PFSK-1 (cell line): ENCODE measurements around the gene CLDND1.

Experiments
- FOXP2 ChIP-seq: optimal IDR thresholded peaks from 2 replicates; pipeline ENCODE3; 2011; ENCODE audit warnings: borderline replicate concordance, control low read depth, inconsistent platforms; ENCODE audit not compliant: insufficient read depth; ENCODE audit errors: extremely low read length, extremely low read depth
- POLR2AphosphoS5 ChIP-seq: IDR thresholded peaks from 2 replicates; pipeline ENCODE4 v1.6.1; 2012; ENCODE audit warnings: low read depth, mild to moderate bottlenecking, control low read depth, low read length, moderate library complexity
- REST ChIP-seq, 2 experiments: IDR thresholded peaks; 2 replicates each; pipeline versions ENCODE4 v1.6.1 to v1.8.0; 2011 to 2012; ENCODE audit warnings: low read depth in 2 of 2, low read length in 2 of 2, control low read depth in 1 of 2, inconsistent platforms in 1 of 2, mild to moderate bottlenecking in 1 of 2, moderate library complexity in 1 of 2; ENCODE audit not compliant: insufficient read depth in 1 of 2
- SIN3A ChIP-seq: IDR thresholded peaks from 2 replicates; pipeline ENCODE4 v1.6.1; 2012; ENCODE audit warnings: mild to moderate bottlenecking, low read length, moderate library complexity, borderline replicate concordance; ENCODE audit not compliant: insufficient read depth
- TAF1 ChIP-seq: IDR thresholded peaks from 2 replicates; pipeline ENCODE4 v1.6.1; 2012; ENCODE audit warnings: low read length, control low read depth, borderline replicate concordance; ENCODE audit not compliant: insufficient read depth

Gene CLDND1

GRCh38 chr3:98541695-98542094 is 19.0 kb upstream of the CLDND1 start:
- no peak for TF ChIP-seq TAF1
- TF ChIP-seq REST (IDR thresholded peaks at IDR 0.05; ENCODE audit: insufficient read depth in 1 of 2, low read depth in 2 of 2, low read length in 2 of 2): no peak
- TF ChIP-seq POLR2AphosphoS5: no peak
- no peak for TF ChIP-seq FOXP2
- TF ChIP-seq SIN3A: no peak

- TF ChIP-seq TAF1 (no peak), FOXP2 (no peak), SIN3A (no peak), POLR2AphosphoS5 (no peak), REST (IDR thresholded peaks at IDR 0.05; ENCODE audit: insufficient read depth in 1 of 2, low read depth in 2 of 2, low read length in 2 of 2) (no peak)
These were observed 17.6 kb upstream of the CLDND1 start for GRCh38 chr3:98540346-98540745.

- TF ChIP-seq FOXP2 (no peak), SIN3A (no peak), POLR2AphosphoS5 (no peak), TAF1 (no peak)
These were observed 13.8 kb upstream of the CLDND1 start for GRCh38 chr3:98536456-98537017.

- TF ChIP-seq SIN3A: no peak
- no peak for TF ChIP-seq FOXP2
- TF ChIP-seq TAF1: no peak
- TF ChIP-seq REST (IDR thresholded peaks at IDR 0.05; ENCODE audit: insufficient read depth in 1 of 2, low read depth in 2 of 2, low read length in 2 of 2): no peak
- no peak for TF ChIP-seq POLR2AphosphoS5
These were observed 12.0 kb upstream of the CLDND1 start for GRCh38 chr3:98534734-98535133.

- TF ChIP-seq SIN3A (no peak), TAF1 (no peak), FOXP2 (no peak), REST (IDR thresholded peaks at IDR 0.05; ENCODE audit: insufficient read depth in 1 of 2, low read depth in 2 of 2, low read length in 2 of 2) (no peak), POLR2AphosphoS5 (no peak)
These were observed 11.5 kb upstream of the CLDND1 start for GRCh38 chr3:98534168-98534567.
